Effector CD8-positive, alpha-beta T cell (primary cell): ENCODE data around the gene WNK2.

ENCODE experiments used
- DNase-seq: peaks from one replicate; lab custom pipeline; 2025; lab: John Stamatoyannopoulos, UW

The WNK2 gene

GRCh38 chr9:93267091-93267541 is 83.2 kb downstream of the WNK2 start:
- no peak for DNase-seq

GRCh38 chr9:93267681-93268505 is 84.0 kb downstream of the WNK2 start:
- DNase-seq, result no peak

- DNase-seq, result no peak
Measured at GRCh38 chr9:93268551-93269314, 84.8 kb downstream of the WNK2 start.

- no peak for DNase-seq
Measured at GRCh38 chr9:93270976-93271375, 87.0 kb downstream of the WNK2 start.

GRCh38 chr9:93276973-93277372 is 93.0 kb downstream of the WNK2 start:
- DNase-seq, result no peak

GRCh38 chr9:93278144-93278543 is 94.2 kb downstream of the WNK2 start:
- DNase-seq, result no peak

- DNase-seq, result no peak
Measured at GRCh38 chr9:93280661-93281259, 96.8 kb downstream of the WNK2 start.

GRCh38 chr9:93286252-93287188 is 102.6 kb downstream of the WNK2 start:
- DNase-seq, result no peak

- no peak for DNase-seq
Measured at GRCh38 chr9:93287189-93287552, 103.2 kb downstream of the WNK2 start.

GRCh38 chr9:93287593-93287992 is 103.7 kb downstream of the WNK2 start:
- no peak for DNase-seq

- DNase-seq, result no peak
Measured at GRCh38 chr9:93288341-93288740, 104.4 kb downstream of the WNK2 start.

- DNase-seq, result no peak
Measured at GRCh38 chr9:93288891-93289883, 105.2 kb downstream of the WNK2 start.

GRCh38 chr9:93290495-93291434 is 106.8 kb downstream of the WNK2 start:
- DNase-seq, result no peak

- DNase-seq, result no peak
Measured at GRCh38 chr9:93291536-93292287, 107.8 kb downstream of the WNK2 start.

- DNase-seq, result no peak
Measured at GRCh38 chr9:93292288-93292615, 108.3 kb downstream of the WNK2 start.

- DNase-seq, result no peak
Measured at GRCh38 chr9:93292664-93293328, 108.9 kb downstream of the WNK2 start.

GRCh38 chr9:93294011-93294410 is 110.1 kb downstream of the WNK2 start:
- DNase-seq, result no peak

- no peak for DNase-seq
Measured at GRCh38 chr9:93295031-93295430, 111.1 kb downstream of the WNK2 start.
